Measurements from ENCODE around the gene SSC4D. TPM values are rescaled to one million over a fixed set of nuclear protein-coding genes. Genes with fewer than 3 reads are reported as not detected.
"Not testable (repeated sequence)": the region's sequence is repeated elsewhere in the genome, so short reads cannot be mapped to it uniquely, and the experiment has no call there.

SSC4D gene
- total RNA-seq, 1 experiment from 2014 or later: 18.1 TPM

GRCh38 chr7:76364198-76364584, 45.3 kb downstream of the SSC4D start:
- Mint-ChIP-seq H3K36me3 (no peaks in the 10 kb centered on the region), H3K27me3 (ENCODE audit: low read depth) (no peaks in the 10 kb centered on the region; the same call in 1 of the 2 replicates), H3K27ac (peak overlapping the region; percentile 94), H3K9me3 (no peaks in the 10 kb centered on the region), H3K4me3 (no peak overlapping the region), H3K4me1 (peaks cover 21% of the 10 kb centered on the region)
- CTCF ChIA-PET: interaction anchor here (0.6 to 1.5 kb wide), 4 partner anchors 18 to 95 kb away, joined by 3 to 4 read pairs (median 4); no protein-coding TSS in a partner anchor
- no peak; the same call in 1 of the 2 replicates for ATAC-seq
- POLR2A ChIA-PET: interaction anchor here (1.1 to 1.7 kb wide), 3 partner anchors 12 to 46 kb away, joined by 3 to 9 read pairs (median 6); no protein-coding TSS in a partner anchor
- DNase-seq (ENCODE audit: low spot score): no peak
- TF ChIP-seq HMGA2 (CRISPR knock-in tag; IDR thresholded peaks at IDR 0.05) (no peak), GTF2I (CRISPR knock-in tag; conservative IDR thresholded peaks at IDR 0.05) (no peak), SMAD3 (CRISPR knock-in tag; IDR thresholded peaks at IDR 0.05; ENCODE audit: borderline replicate concordance) (no peak), GRHL2 (CRISPR knock-in tag; IDR thresholded peaks at IDR 0.05; ENCODE audit: insufficient replicate concordance, severe bottlenecking) (no peak), MYBL2 (CRISPR knock-in tag; IDR thresholded peaks at IDR 0.05) (no peak), ESRRA (CRISPR knock-in tag; IDR thresholded peaks at IDR 0.05; ENCODE audit: borderline replicate concordance) (no peak), ERG (CRISPR knock-in tag; IDR thresholded peaks at IDR 0.05) (no peak), RORB (CRISPR knock-in tag; IDR thresholded peaks at IDR 0.05) (no peak), NR2C2 (CRISPR knock-in tag; IDR thresholded peaks at IDR 0.05) (no peak), CDX4 (CRISPR knock-in tag; IDR thresholded peaks at IDR 0.05; ENCODE audit: borderline replicate concordance) (no peak), SOX15 (CRISPR knock-in tag; IDR thresholded peaks at IDR 0.05) (no peak), USF2 (CRISPR knock-in tag; IDR thresholded peaks at IDR 0.05) (no peak), PREB (CRISPR knock-in tag; IDR thresholded peaks at IDR 0.05; ENCODE audit: borderline replicate concordance) (no peak), E2F4 (CRISPR knock-in tag; IDR thresholded peaks at IDR 0.05; ENCODE audit: borderline replicate concordance, low read depth) (no peak), IRF1 (CRISPR knock-in tag; IDR thresholded peaks at IDR 0.05) (no peak), NR1H2 (CRISPR knock-in tag; IDR thresholded peaks at IDR 0.05) (no peak)

- not testable (repeated sequence) for H3K4me3 Mint-ChIP-seq
- CTCF ChIA-PET: interaction anchor here (1.4 to 1.5 kb wide), 2 partner anchors 46 to 50 kb away, joined by 3 to 4 read pairs; no protein-coding TSS in a partner anchor
These were observed 45.7 kb downstream of the SSC4D start for GRCh38 chr7:76363754-76364153.

More at GRCh38 chr7:76363754-76364153, 45.7 kb downstream of the SSC4D start:
- H3K36me3 Mint-ChIP-seq; H3K27me3 Mint-ChIP-seq (ENCODE audit: low read depth); ATAC-seq; DNase-seq (ENCODE audit: low spot score); H3K9me3 Mint-ChIP-seq: not testable (repeated sequence)
- H3K4me1 Mint-ChIP-seq: peaks cover 19% of the 10 kb centered on the region
- POLR2A ChIA-PET: interaction anchor here (1.7 kb wide), 1 partner anchor 45 kb away, joined by 6 read pairs; no protein-coding TSS in a partner anchor
- H3K27ac Mint-ChIP-seq: peak overlapping the region; percentile 94; the same call in 1 of the 2 replicates
- peak; percentile 92 for TF ChIP-seq ZNF121 (CRISPR knock-in tag; IDR thresholded peaks at IDR 0.05)

All from WTC11 (cell line).